Heart right ventricle (tissue), 16 donors: ENCODE results near the gene TBX19. TPM values are rescaled to one million over a fixed set of nuclear protein-coding genes. Genes with fewer than 3 reads are reported as not detected.

Experiments used
- ATAC-seq, 8 donors: fragments of 200-7000 bp; cut with Tn5 transposase; one replicate each; pipeline ENCODE4 v1.9.1; 2020; ENCODE audit warnings: mild to moderate bottlenecking in 8 of 8, moderate library complexity in 8 of 8, moderate number of reproducible peaks in 1 of 8
- DNase-seq, 2 donors: peaks; one replicate each; pipeline ENCODE4 v3.0.0-alpha.2; 2020
- H3K27ac ChIP-seq, 10 donors: fragments of 200-600 bp; sonication (generic) in 2 of 10; one replicate each; pipeline versions ENCODE4 v1.5.0 to v1.8.0; 2020 to 2022; ENCODE audit warnings: mild to moderate bottlenecking in 3 of 10
- H3K27me3 ChIP-seq, 7 donors: fragments of 200-600 bp; one replicate each; pipeline ENCODE4 v1.8.0; 2021 to 2022; ENCODE audit warnings: mild to moderate bottlenecking in 2 of 7
- H3K36me3 ChIP-seq, 9 donors: fragments of 200-600 bp; sonication (generic) in 1 of 9; one replicate each; pipeline versions ENCODE4 v1.5.0 to v1.8.0; 2020 to 2022; ENCODE audit warnings: mild to moderate bottlenecking in 2 of 9
- H3K4me1 ChIP-seq, 9 donors: fragments of 200-600 bp; sonication (generic) in 1 of 9; one replicate each; pipeline versions ENCODE4 v1.5.0 to v1.8.0; 2020 to 2022; ENCODE audit warnings: mild to moderate bottlenecking in 4 of 9
- H3K4me3 ChIP-seq, 10 donors: fragments of 200-600 bp; sonication (generic) in 2 of 10; one replicate each; pipeline versions ENCODE4 v1.5.0 to v1.8.0; 2020 to 2022; ENCODE audit warnings: mild to moderate bottlenecking in 7 of 10, moderate library complexity in 2 of 10
- H3K9me3 ChIP-seq, 11 donors: fragments of 200-600 bp in 10 of 11; sonication (generic) in 2 of 11; one replicate each; pipeline versions ENCODE4 v1.5.0 to v1.8.0; 2013 to 2022; ENCODE audit warnings: mild to moderate bottlenecking in 2 of 11, control low read depth in 1 of 11, moderate library complexity in 1 of 11
- CTCF ChIP-seq, 9 donors: fragments of 200-600 bp; sonication (generic) in 2 of 9; IDR thresholded peaks; one replicate each; pipeline versions ENCODE4 v1.5.0 to v1.8.0; 2021 to 2022; ENCODE audit warnings: antibody characterized with exemption in 9 of 9, mild to moderate bottlenecking in 5 of 9, moderate library complexity in 1 of 9
- WGBS, 2 donors: extraction: QIAGEN DNeasy Blood & Tissue Kit; methylation state at CpG; one replicate each; pipeline ENCODE4 v1.1.7; 2013; ENCODE audit warnings: inconsistent platforms in 1 of 2; 5-methylcytosine and 5-hydroxymethylcytosine counted together
- intact Hi-C, 10 donors: fragments of 100-400 bp; cut with DNase I; formaldehyde crosslinking; loops; one replicate each; pipeline versions ENCODE4 v1.11.1 to v1.14.2; 2022
- polyA plus RNA-seq, 2 donors: library from polyadenylated mRNA; stranded (reverse); fragments of 200-250 nt; gene quantifications; one replicate each; pipeline ENCODE4 v1.2.3, GENCODE V29; 2013
- total RNA-seq, 10 donors: library from RNA; stranded (reverse); fragmentation: NEBNext Ultra II Directional in 3 of 10; extraction: Animal tissue kit (Norgen Biotek cat#: 25700) in 3 of 10; gene quantifications; one replicate each; pipeline versions ENCODE4 v1.2.1 to v1.2.4, GENCODE V29; 2021 to 2023
- donor health status: Arrhythmogenic right ventricular cardiomyopathy.
- donor health status: ischemic (EF 13 %, LVEDD 7.1; RV severe dilation, severe dysfunction).
- donor health status: healthy with polysubstance abuse.
- donor health status: DM: no; HTN: yes; CAD: no.
- donor health status: DM: no; HTN: no; CAD: no.
- donor health status: ischemic (EF 25% LVEDD 6.9; RV normal size, moderate dysfunction).
- donor health status: ischemic (EF 25% LVEDD 5.7; RV mildly dilated, moderate dysfunction).
- donor health status: healthy.
- donor health status: DM: yes; HTN: yes; CAD: no.
- donor health status: Ischemic cardiomyopathy.
- donor health status: ischemic (EF 35%, LVEDD 5.7; RV mildly dilated, moderate dysfunction).
- donor health status: nonischemic (EF 11% LVEDD 7.7; RV severe dilation, severe dysfunction).
- donor health status: DM: yes; HTN: yes; CAD: no.
- donor health status: PGD.
- donor health status: ischemic (EF 29% LVEDD 5.4; RV normal size, mild dysfunction).
- donor health status: nonischemic (EF 23%, LVEDD 6.1; RV moderate dilation, normal function).

The TBX19 gene
- total and polyA plus RNA-seq, 12 donors: 0.21 to 0.59 (median 0.39) TPM

- no peaks in the 10 kb centered on the region for H3K27me3 ChIP-seq
- ATAC-seq (no peak), DNase-seq (no peak)
- 74 to 77% methylated on average over 1 of the region's 1 CpG for WGBS, 2 donors
- no peaks in the 10 kb centered on the region for H3K36me3 ChIP-seq
- peaks cover 0 to 12% (median 0%) of the 10 kb centered on the region in 9 donors for H3K4me1 ChIP-seq
- H3K9me3 ChIP-seq: peaks cover 0 to 4% (median 0%) of the 10 kb centered on the region in 11 donors
- no peak overlapping the region for H3K27ac ChIP-seq
- intact Hi-C loops: loop anchor here in 2 of 10 donors (10.0 kb wide), 2 partner anchors 225 to 235 kb away; no protein-coding TSS in a partner anchor
- TF ChIP-seq CTCF (IDR thresholded peaks at IDR 0.05): no peak
- no peak overlapping the region for H3K4me3 ChIP-seq
These were observed 39.5 kb downstream of the TBX19 start for GRCh38 chr1:168320149-168320548.

GRCh38 chr1:168320800-168321450 lies 40.2 kb downstream of the TBX19 start:
- Histone ChIP-seq H3K4me3 (no peak overlapping the region), H3K9me3 (peaks cover 0 to 4% (median 0%) of the 10 kb centered on the region in 11 donors), H3K36me3 (no peaks in the 10 kb centered on the region), H3K27me3 (no peaks in the 10 kb centered on the region), H3K4me1 (peaks cover 0 to 10% (median 0%) of the 10 kb centered on the region in 9 donors), H3K27ac (peak overlapping the region in 4 of 10 donors; percentile 6 to 46 (median 28))
- intact Hi-C loops: loop anchor here in 2 of 10 donors (10.0 kb wide), 2 partner anchors 226 to 236 kb away; no protein-coding TSS in a partner anchor
- WGBS, 2 donors: 36 to 58% methylated on average over 5 of the region's 5 CpGs
- TF ChIP-seq CTCF (IDR thresholded peaks at IDR 0.05): no peak
- ATAC-seq (peak; percentile 55 to 94 (median 68)), DNase-seq (peak in 1 of 2 donors; percentile 5)

GRCh38 chr1:168321945-168322344 lies 41.3 kb downstream of the TBX19 start:
- intact Hi-C loops: loop anchor here in 2 of 10 donors (10.0 kb wide), 2 partner anchors 227 to 237 kb away; no protein-coding TSS in a partner anchor
- peak in 3 of 8 donors; percentile 59 to 63 (median 59) for ATAC-seq
- peak in 8 of 9 donors; percentile 4 to 54 (median 40) for TF ChIP-seq CTCF (IDR thresholded peaks at IDR 0.05)

GRCh38 chr1:168324745-168325425 lies 44.2 kb downstream of the TBX19 start:
- Histone ChIP-seq H3K4me3 (no peak overlapping the region), H3K27me3 (no peaks in the 10 kb centered on the region), H3K27ac (no peak overlapping the region), H3K4me1 (peaks cover 0 to 8% (median 0%) of the 10 kb centered on the region in 9 donors), H3K36me3 (no peaks in the 10 kb centered on the region), H3K9me3 (peaks cover 0 to 4% (median 0%) of the 10 kb centered on the region in 11 donors)
- WGBS, 2 donors: 91 to 95% methylated on average over 4 of the region's 4 CpGs
- ATAC-seq (no peak), DNase-seq (no peak)
- no peak for TF ChIP-seq CTCF (IDR thresholded peaks at IDR 0.05)
- intact Hi-C loops: loop anchor here in 2 of 10 donors (10.0 kb wide), 2 partner anchors 230 to 240 kb away; no protein-coding TSS in a partner anchor

More at GRCh38 chr1:168321945-168322344, 41.3 kb downstream of the TBX19 start:
- Histone ChIP-seq H3K27me3 (no peaks in the 10 kb centered on the region), H3K36me3 (no peaks in the 10 kb centered on the region), H3K4me1 (peaks cover 0 to 8% (median 0%) of the 10 kb centered on the region in 9 donors), H3K4me3 (no peak overlapping the region), H3K27ac (no peak overlapping the region), H3K9me3 (peaks cover 0 to 4% (median 0%) of the 10 kb centered on the region in 11 donors)
- DNase-seq: no peak
- 0 to 64% methylated on average over 1 of the region's 1 CpG for WGBS, 2 donors
